Measurements from ENCODE around the gene PCNX3.

- TF ChIP-seq POLR2A (IDR thresholded peaks at IDR 0.05) (no peak), POLR2AphosphoS5 (IDR thresholded peaks at IDR 0.05) (no peak)
Measured at GRCh38 chr11:65612691-65613090, 2.9 kb upstream of the PCNX3 start.
